ENCODE results near the gene GLOD5. TPM values are rescaled to one million over a fixed set of nuclear protein-coding genes. Genes with fewer than 3 reads are reported as not detected.

Gene GLOD5
- total RNA-seq, 1 donor from 2014 or later, result not detected

DNA sequence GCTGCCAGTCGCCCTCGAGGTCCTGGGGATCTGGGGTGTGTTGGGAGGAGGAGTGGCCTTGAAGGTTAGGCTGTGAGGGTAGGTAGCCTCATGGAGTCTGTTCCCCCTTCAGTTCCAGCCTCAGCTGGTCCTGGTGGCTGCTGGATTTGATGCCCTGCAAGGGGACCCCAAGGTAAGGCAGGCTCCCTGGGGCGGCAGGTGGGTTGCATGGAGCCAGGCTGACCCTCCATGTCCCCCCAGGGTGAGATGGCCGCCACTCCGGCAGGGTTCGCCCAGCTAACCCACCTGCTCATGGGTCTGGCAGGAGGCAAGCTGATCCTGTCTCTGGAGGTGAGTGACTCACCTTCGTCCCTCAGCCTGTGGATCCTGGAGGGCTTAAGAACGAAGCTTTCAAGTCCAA lies 53.2 kb downstream of the GLOD5 start:
- Mint-ChIP-seq H3K4me3 (no peak overlapping the region), H3K27ac (no peak overlapping the region), H3K27me3 (ENCODE audit: insufficient read depth, low read depth) (peaks cover 8% of the 10 kb centered on the region), H3K4me1 (no peaks in the 10 kb centered on the region), H3K9me3 (peaks cover 3% of the 10 kb centered on the region), H3K36me3 (peaks cover 3% of the 10 kb centered on the region)
- H3K79me2 ChIP-seq (ENCODE audit: low read depth), result no peaks in the 10 kb centered on the region
- TF ChIP-seq EZH2 (IDR thresholded peaks at IDR 0.05), result no peak
- TF ChIP-seq EZH2phosphoT487 (IDR thresholded peaks at IDR 0.05), result no peak
- TF ChIP-seq, protein P1, sequence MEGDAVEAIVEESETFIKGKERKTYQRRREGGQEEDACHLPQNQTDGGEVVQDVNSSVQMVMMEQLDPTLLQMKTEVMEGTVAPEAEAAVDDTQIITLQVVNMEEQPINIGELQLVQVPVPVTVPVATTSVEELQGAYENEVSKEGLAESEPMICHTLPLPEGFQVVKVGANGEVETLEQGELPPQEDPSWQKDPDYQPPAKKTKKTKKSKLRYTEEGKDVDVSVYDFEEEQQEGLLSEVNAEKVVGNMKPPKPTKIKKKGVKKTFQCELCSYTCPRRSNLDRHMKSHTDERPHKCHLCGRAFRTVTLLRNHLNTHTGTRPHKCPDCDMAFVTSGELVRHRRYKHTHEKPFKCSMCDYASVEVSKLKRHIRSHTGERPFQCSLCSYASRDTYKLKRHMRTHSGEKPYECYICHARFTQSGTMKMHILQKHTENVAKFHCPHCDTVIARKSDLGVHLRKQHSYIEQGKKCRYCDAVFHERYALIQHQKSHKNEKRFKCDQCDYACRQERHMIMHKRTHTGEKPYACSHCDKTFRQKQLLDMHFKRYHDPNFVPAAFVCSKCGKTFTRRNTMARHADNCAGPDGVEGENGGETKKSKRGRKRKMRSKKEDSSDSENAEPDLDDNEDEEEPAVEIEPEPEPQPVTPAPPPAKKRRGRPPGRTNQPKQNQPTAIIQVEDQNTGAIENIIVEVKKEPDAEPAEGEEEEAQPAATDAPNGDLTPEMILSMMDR (IDR thresholded peaks at IDR 0.05), result no peak
- no peaks in the 10 kb centered on the region for H3K36me3 ChIP-seq
- H3K9me3 ChIP-seq (ENCODE audit: low read depth), result no peaks in the 10 kb centered on the region
- H3K4me2 ChIP-seq, result no peak overlapping the region
- no peak overlapping the region for H2AFZ ChIP-seq (replicated peaks)
- H3K9ac ChIP-seq, result no peak overlapping the region
- no peak for DNase-seq (ENCODE audit: low spot score)
- H3K27me3 ChIP-seq, result no peaks in the 10 kb centered on the region
- H3F3A ChIP-seq (ENCODE audit: low read depth), result no peaks in the 10 kb centered on the region
- H3K4me1 ChIP-seq, result no peaks in the 10 kb centered on the region
- no peaks in the 10 kb centered on the region for H4K20me1 ChIP-seq (ENCODE audit: low read depth)
- no peak overlapping the region for H3K27ac ChIP-seq
- no peak overlapping the region for H3K4me3 ChIP-seq

DNA sequence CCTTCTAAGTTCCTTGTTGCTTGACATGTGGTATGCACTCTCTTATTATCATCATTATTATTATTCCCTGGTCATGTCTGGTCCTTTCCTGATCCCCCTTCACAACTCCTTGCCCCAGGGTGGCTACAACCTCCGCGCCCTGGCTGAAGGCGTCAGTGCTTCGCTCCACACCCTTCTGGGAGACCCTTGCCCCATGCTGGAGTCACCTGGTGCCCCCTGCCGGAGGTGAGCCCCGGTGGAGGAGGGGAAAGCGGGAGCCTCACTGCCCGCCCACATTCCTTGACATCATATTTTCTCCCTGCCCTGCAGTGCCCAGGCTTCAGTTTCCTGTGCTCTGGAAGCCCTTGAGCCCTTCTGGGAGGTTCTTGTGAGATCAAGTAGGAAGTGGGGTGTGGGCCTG lies 53.7 kb downstream of the GLOD5 start:
- Histone ChIP-seq H3F3A (ENCODE audit: low read depth) (no peaks in the 10 kb centered on the region), H3K27ac (no peak overlapping the region), H3K9me3 (ENCODE audit: low read depth) (no peaks in the 10 kb centered on the region), H3K79me2 (ENCODE audit: low read depth) (no peaks in the 10 kb centered on the region), H2AFZ (replicated peaks) (no peak overlapping the region), H3K36me3 (no peaks in the 10 kb centered on the region), H3K4me1 (no peaks in the 10 kb centered on the region), H3K27me3 (no peaks in the 10 kb centered on the region), H4K20me1 (ENCODE audit: low read depth) (no peaks in the 10 kb centered on the region), H3K9ac (no peak overlapping the region), H3K4me2 (no peak overlapping the region), H3K4me3 (no peak overlapping the region)
- H3K4me1 Mint-ChIP-seq, result no peaks in the 10 kb centered on the region
- peaks cover 3% of the 10 kb centered on the region for H3K36me3 Mint-ChIP-seq
- DNase-seq (ENCODE audit: low spot score), result no peak
- no peak overlapping the region for H3K27ac Mint-ChIP-seq
- peaks cover 3% of the 10 kb centered on the region for H3K9me3 Mint-ChIP-seq
- no peak overlapping the region for H3K4me3 Mint-ChIP-seq
- TF ChIP-seq EZH2 (IDR thresholded peaks at IDR 0.05) (no peak), EZH2phosphoT487 (IDR thresholded peaks at IDR 0.05) (no peak)
- TF ChIP-seq, protein P1 (IDR thresholded peaks at IDR 0.05), result no peak
- peaks cover 8% of the 10 kb centered on the region for H3K27me3 Mint-ChIP-seq (ENCODE audit: insufficient read depth, low read depth)

DNA sequence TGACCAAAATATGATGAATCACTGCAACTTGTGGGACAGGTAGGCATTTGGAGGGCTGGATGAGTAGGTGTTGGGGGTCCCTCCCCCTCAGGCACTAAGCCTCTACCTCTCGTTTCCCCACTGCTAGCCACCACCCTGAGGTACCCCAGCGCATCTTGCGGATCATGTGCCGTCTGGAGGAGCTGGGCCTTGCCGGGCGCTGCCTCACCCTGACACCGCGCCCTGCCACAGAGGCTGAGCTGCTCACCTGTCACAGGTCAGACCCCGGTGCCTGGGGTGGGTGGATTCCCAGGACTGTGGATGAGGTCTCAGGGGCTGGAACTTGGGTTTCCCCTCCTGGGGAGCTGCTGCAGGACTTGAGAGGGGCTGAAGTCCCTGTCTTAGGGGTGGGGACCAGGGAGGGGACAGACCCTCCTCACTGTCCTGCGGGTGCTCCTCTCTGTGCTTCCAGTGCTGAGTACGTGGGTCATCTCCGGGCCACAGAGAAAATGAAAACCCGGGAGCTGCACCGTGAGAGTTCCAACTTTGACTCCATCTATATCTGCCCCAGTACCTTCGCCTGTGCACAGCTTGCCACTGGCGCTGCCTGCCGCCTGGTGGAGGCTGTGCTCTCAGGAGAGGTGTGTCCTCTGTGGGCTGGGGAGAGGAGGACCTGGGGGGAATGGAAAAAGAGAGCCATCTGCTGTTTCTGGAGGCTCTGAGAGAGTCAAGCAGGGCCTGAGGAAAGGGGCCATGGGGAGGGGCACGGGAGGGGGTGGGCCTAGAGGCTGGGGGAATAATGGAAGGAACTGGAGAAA lies 54.7 kb downstream of the GLOD5 start:
- no peaks in the 10 kb centered on the region for H3K9me3 ChIP-seq (ENCODE audit: low read depth)
- Mint-ChIP-seq H3K36me3 (peaks cover 3% of the 10 kb centered on the region), H3K27ac (no peak overlapping the region), H3K27me3 (ENCODE audit: insufficient read depth, low read depth) (peaks cover 8% of the 10 kb centered on the region), H3K9me3 (peaks cover 3% of the 10 kb centered on the region), H3K4me3 (no peak overlapping the region), H3K4me1 (no peaks in the 10 kb centered on the region)
- no peaks in the 10 kb centered on the region for H3K4me1 ChIP-seq
- H3K4me2 ChIP-seq, result no peak overlapping the region
- no peak overlapping the region for H3K27ac ChIP-seq
- H3K79me2 ChIP-seq (ENCODE audit: low read depth), result no peaks in the 10 kb centered on the region
- no peaks in the 10 kb centered on the region for H3F3A ChIP-seq (ENCODE audit: low read depth)
- H3K27me3 ChIP-seq, result no peaks in the 10 kb centered on the region
- no peak overlapping the region for H3K9ac ChIP-seq
- no peaks in the 10 kb centered on the region for H3K36me3 ChIP-seq
- DNase-seq (ENCODE audit: low spot score), result no peak
- H2AFZ ChIP-seq (replicated peaks), result no peak overlapping the region
- H3K4me3 ChIP-seq, result no peak overlapping the region
- H4K20me1 ChIP-seq (ENCODE audit: low read depth), result no peaks in the 10 kb centered on the region
- TF ChIP-seq EZH2phosphoT487 (IDR thresholded peaks at IDR 0.05), result no peak
- TF ChIP-seq, protein P1 (IDR thresholded peaks at IDR 0.05), result no peak

Data from neural progenitor cell (in vitro differentiated cells).